GM06990 (cell line): ENCODE data around the gene RANGRF.
"Not testable (repeated sequence)": the region's sequence is repeated elsewhere in the genome, so short reads cannot be mapped to it uniquely, and the experiment has no call there.

ENCODE experiments used
- DNase-seq: peaks from one replicate; pipeline ENCODE4 v3.0.0-alpha.2; 2011; ENCODE audit not compliant: insufficient read length; ENCODE audit errors: extremely low read depth
- H3K27me3 ChIP-seq: replicated peaks from 2 replicates; pipeline ENCODE4 v1.6.0; 2011; ENCODE audit warnings: low read length; ENCODE audit not compliant: control insufficient read depth, insufficient read depth
- H3K36me3 ChIP-seq: 2 replicates; pipeline ENCODE4 v1.5.1; 2011; ENCODE audit warnings: low read length; ENCODE audit not compliant: control insufficient read depth, insufficient read depth
- H3K4me3 ChIP-seq: replicated peaks from 2 replicates; pipeline ENCODE4 v1.5.1; 2011; ENCODE audit warnings: low read depth, mild to moderate bottlenecking, control low read depth, low read length
- CTCF ChIP-seq: IDR thresholded peaks from 2 replicates; pipeline ENCODE4 v1.5.1; 2011; ENCODE audit warnings: low read length, control low read depth, mild to moderate bottlenecking, inconsistent platforms; ENCODE audit not compliant: insufficient read depth, poor library complexity, severe bottlenecking

RANGRF gene, protein sequence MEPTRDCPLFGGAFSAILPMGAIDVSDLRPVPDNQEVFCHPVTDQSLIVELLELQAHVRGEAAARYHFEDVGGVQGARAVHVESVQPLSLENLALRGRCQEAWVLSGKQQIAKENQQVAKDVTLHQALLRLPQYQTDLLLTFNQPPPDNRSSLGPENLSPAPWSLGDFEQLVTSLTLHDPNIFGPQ

DNA sequence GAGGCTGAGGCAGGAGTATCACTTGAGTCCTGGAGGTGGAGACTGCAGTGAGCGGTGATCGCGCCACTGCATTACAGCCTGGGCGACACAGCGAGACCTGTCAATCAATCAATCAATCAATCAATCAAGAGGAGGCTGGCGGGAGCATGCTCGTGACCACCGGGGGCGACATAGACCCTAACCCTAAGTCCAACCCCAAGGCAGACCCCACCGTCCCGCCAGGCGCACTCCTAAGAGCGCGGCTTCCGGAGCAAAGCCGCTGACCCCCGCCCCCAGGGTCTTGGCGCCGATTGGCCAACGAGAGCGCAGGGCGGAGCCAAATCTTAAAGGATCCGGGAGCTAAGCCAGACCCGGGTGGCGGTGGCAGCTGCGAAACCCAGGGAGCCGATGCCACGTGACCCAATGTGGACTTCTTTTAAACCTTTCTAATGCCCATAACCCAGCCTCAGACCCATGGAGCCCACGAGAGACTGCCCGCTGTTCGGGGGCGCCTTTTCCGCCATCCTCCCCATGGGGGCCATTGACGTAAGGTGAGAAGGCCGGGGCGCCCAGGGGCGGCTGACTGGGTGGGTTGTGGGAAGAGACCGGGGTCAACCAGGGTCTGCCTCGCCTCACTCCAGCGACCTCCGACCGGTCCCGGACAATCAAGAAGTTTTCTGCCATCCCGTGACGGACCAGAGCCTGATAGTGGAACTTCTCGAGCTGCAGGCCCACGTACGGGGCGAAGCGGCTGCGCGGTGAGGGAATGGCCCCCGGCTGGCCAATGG, at the start of gene RANGRF:
RANGRF (plus strand) TSS at position 335 of the 767 bp plus-strand sequence; CDS start at position 454, 119 bp downstream.
- Histone ChIP-seq H3K4me3 (peak within 1 kb of the TSS; percentile 87), H3K27me3 (no peaks in the 10 kb centered on the region), H3K36me3 (no peaks in the 10 kb centered on the region; the same call in 1 of the 2 replicates)
- no peak for TF ChIP-seq CTCF
- peak; percentile 88 for DNase-seq

DNA sequence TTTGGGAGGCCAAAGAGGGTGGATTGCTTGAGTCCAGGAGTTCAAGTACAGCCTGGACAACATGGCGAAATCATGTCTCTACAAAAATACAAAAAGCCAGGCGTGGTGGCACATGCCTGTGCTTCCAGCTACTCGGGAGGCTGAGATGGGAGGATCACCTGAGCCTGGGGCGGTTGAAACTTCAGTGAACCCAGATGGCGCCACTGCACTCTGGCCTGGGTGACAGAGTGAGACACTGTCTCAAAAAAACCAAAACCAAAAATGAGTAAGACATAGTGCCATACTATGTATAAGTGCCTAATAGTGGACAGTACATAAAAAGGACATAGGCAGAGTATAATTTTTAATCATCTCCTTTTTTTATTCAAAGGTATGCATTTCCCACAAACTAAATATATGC, 44.6 kb upstream of the RANGRF start:
- H3K27me3 ChIP-seq, result no peaks in the 10 kb centered on the region

DNA sequence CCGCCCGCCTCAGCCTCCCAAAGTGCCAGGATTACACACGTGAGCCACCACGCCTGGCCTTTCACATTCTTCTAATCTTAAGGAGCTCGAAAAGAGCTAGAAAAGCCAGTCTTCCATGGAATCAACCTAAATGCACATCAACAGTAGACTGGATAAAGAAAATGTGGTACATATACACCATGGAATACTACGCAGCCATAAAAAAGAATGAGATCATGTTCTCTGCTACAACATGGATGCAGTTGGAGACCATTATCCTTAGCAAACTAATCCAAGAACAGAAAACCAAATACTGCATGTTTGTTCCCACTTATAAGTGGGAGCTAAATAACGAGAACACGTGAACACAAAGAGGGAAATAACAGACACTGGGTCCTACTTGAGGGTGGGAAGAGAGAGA, 43.7 kb upstream of the RANGRF start:
- TF ChIP-seq CTCF, result no peak
- no peak for DNase-seq
- no peaks in the 10 kb centered on the region for H3K27me3 ChIP-seq
- H3K4me3 ChIP-seq, result no peak overlapping the region
- H3K36me3 ChIP-seq, result peaks cover 4% of the 10 kb centered on the region

More for the DNA sequence above, 44.6 kb upstream of the RANGRF start:
- TF ChIP-seq CTCF, result no peak
- H3K36me3 ChIP-seq, result peaks cover 6% of the 10 kb centered on the region
- no peak for DNase-seq
- no peak overlapping the region for H3K4me3 ChIP-seq

DNA sequence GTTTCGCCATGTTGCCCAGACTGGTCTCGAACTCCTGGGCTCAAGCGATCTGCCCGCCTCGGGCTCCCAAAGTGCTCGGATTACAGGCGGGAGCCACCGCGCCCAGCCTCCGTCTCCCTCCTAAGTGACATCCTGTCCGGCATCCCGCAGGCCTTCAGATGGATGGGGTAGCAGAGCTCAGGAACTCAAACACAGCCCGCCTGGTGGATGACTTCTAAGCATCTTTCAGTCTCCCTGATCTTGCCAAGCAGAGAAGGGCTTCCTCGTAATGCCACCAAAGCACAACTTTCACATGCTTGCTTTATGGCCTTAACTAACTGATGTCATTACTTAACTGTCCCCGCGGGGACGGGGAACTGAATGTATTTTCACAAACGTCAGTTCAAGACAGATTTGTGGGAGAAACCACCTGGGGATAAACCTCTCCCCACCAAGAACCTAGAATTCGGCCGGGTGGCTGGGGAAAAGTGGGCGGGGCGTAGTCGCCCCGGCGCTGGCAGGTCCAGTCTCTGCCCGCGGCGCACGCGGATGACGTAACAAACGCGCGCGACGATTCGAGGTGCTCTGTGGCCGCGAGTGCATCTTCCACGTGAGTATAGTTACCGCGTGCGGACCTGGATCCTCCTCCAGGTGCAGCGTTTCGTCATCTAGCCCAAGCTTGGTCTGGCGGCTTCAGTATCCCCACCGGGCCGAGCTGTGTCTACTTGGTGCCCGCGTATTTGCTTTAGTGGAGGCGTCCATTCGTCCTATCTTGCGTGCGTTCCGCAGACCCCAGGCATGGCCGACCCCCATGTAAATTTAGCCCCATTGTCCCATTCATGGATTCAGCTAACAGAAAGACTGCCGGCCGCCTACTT, 39.5 kb upstream of the RANGRF start, which contains the start of gene PFAS:
PFAS (plus strand) TSS at position 539 of the 857 bp plus-strand sequence. CDS start 4,649 bp downstream, outside the sequence.
- H3K36me3 ChIP-seq, result peaks cover 5% of the 10 kb centered on the region
- DNase-seq, result peak; percentile 98
- no peaks in the 10 kb centered on the region for H3K27me3 ChIP-seq
- no peak for TF ChIP-seq CTCF
- H3K4me3 ChIP-seq, result peak within 1 kb of the TSS; percentile 87

DNA sequence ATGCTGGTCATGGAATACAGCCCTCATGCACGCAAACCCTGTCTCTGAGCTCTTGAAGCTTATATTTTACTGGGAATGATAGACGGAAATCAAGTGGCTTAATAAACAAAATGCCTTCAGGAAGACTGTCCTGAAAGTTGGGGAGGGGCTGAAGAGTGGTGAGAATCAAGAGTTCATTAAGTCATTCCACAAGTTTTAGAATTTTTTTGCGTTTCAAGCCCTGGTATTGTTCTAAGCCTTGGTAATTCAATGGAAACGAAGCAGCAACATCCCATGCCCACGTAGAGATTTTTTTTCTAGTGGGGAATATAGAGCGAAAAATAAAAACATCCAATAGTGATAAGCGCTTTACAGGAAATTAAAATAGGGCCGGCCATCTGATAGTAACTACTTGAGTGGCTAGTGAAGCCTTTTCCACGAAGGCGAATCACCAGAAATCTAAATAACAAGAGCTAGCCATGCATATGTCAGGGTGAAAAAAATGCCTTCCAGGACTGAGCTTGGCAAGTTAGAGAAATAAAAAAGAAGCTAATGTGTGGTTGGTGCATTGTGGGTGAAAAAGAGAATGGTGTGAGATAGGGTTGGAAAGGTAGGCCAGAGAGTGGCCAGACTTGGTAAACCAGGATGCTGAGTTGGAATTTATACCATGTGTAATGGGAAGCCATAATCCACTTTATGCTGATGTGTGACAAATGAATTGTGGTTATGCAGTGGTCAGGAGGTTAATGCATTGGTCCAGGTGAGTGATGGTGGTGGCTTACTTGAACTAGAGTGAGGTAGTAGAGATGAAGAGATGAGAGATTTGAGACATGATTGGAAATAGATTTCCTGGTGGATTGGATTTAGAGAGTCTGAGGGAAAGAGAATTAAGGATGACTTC, 38.6 kb upstream of the RANGRF start:
- Histone ChIP-seq H3K4me3 (peak overlapping the region; percentile 87), H3K36me3 (peaks cover 5% of the 10 kb centered on the region), H3K27me3 (no peaks in the 10 kb centered on the region)
- DNase-seq, result no peak
- no peak for TF ChIP-seq CTCF

GRCh38 chr17:8251411-8251810, 37.1 kb upstream of the RANGRF start:
- not testable (repeated sequence) for DNase-seq, H3K27me3 ChIP-seq, H3K4me3 ChIP-seq
- H3K36me3 ChIP-seq, result peaks cover 17% of the 10 kb centered on the region
